ENCODE results near the gene PDE6A.
A peak's percentile ranks its signal among the peaks of the same experiment; 100 is the strongest.

The PDE6A gene

GRCh38 chr5:149810856-149811255 lies 133.7 kb downstream of the PDE6A start:
- no peak overlapping the region for H3K4me3 ChIP-seq (ENCODE audit: low read depth, low read length)
- no peak for TF ChIP-seq CTCF (IDR thresholded peaks at IDR 0.05; ENCODE audit: insufficient read depth, low read depth, low read length, missing control alignments)
- DNase-seq (ENCODE audit: low read depth): peak; percentile 24

- no peak for DNase-seq (ENCODE audit: low read depth)
- TF ChIP-seq CTCF (IDR thresholded peaks at IDR 0.05; ENCODE audit: insufficient read depth, low read depth, low read length, missing control alignments): no peak
- H3K4me3 ChIP-seq (ENCODE audit: low read depth, low read length): no peak overlapping the region
Observed at GRCh38 chr5:149809931-149810691, 134.5 kb downstream of the PDE6A start.

- no peak for DNase-seq (ENCODE audit: low read depth)
- no peak for TF ChIP-seq CTCF (IDR thresholded peaks at IDR 0.05; ENCODE audit: insufficient read depth, low read depth, low read length, missing control alignments)
- H3K4me3 ChIP-seq (ENCODE audit: low read depth, low read length): no peak overlapping the region
Observed at GRCh38 chr5:149808264-149808982, 136.2 kb downstream of the PDE6A start.
